ENCODE measurements around the gene CSRNP3. TPM values are rescaled to one million over a fixed set of nuclear protein-coding genes. Genes with fewer than 3 reads are reported as not detected.

The CSRNP3 gene
- total and polyA plus RNA-seq, 2 donors (not counting 3 experiments of a cell fraction or from before 2014, with no cell fraction given) = not detected

GRCh38 chr2:165601065-165601830 is 131.8 kb downstream of the CSRNP3 start:
- Histone ChIP-seq H3K9ac (replicated peaks; ENCODE audit: extremely low read depth, insufficient read depth, low read length) (no peak overlapping the region), H3K36me3 (ENCODE audit: control insufficient read depth in 2 of 2, extremely low read depth in 1 of 2, insufficient read depth in 2 of 2, low read length in 2 of 2) (no peaks in the 10 kb centered on the region), H3K9me3 (replicated peaks; ENCODE audit: control insufficient read depth, insufficient read depth, low read length) (no peaks in the 10 kb centered on the region), H3K4me1 (ENCODE audit: control insufficient read depth, extremely low read depth, insufficient read depth, low read length) (no peaks in the 10 kb centered on the region), H3K27ac (ENCODE audit: insufficient read depth, low read depth, low read length) (no peak overlapping the region), H3K4me2 (ENCODE audit: insufficient read depth, low read length) (no peak overlapping the region), H2AFZ (ENCODE audit: low read depth, low read length) (no peak overlapping the region), H4K20me1 (replicated peaks; ENCODE audit: control insufficient read depth, extremely low read depth, insufficient read depth, low read length) (no peaks in the 10 kb centered on the region), H3K4me3 (replicated peaks in 1 of 3; ENCODE audit: insufficient read depth in 1 of 3, low read depth in 1 of 3, low read length in 3 of 3) (no peak overlapping the region), H3K79me2 (ENCODE audit: control insufficient read depth, insufficient read depth, low read length) (no peaks in the 10 kb centered on the region), H3K9me1 (replicated peaks; ENCODE audit: control insufficient read depth, extremely low read depth, insufficient read depth, low read length) (no peaks in the 10 kb centered on the region), H3K27me3 (ENCODE audit: control insufficient read depth in 2 of 2, insufficient read depth in 2 of 2, low read length in 2 of 2) (peaks cover 0 to 2% of the 10 kb centered on the region in 2 experiments)
- intact Hi-C loops (cut with micrococcal nuclease) = no loop called here
- no TSS peak for BruUV-seq (replicated peaks)
- TF ChIP-seq JUN (IDR thresholded peaks at IDR 0.05; ENCODE audit: borderline replicate concordance, insufficient read depth, insufficient read length, low read depth) (no peak), GATA2 (IDR thresholded peaks at IDR 0.05; ENCODE audit: insufficient read depth, insufficient read length, low read depth, low read length) (no peak), POLR2A (IDR thresholded peaks at IDR 0.05; ENCODE audit: low read depth, low read length) (no peak), MAX (IDR thresholded peaks at IDR 0.05; ENCODE audit: insufficient read depth, insufficient read length) (no peak), CTCF (IDR thresholded peaks at IDR 0.05; ENCODE audit: extremely low read depth in 1 of 2, insufficient read depth in 1 of 2, low read depth in 1 of 2, low read length in 2 of 2) (no peak)
- DNase-seq (ENCODE audit: low read depth, low spot score) (no peak), FAIRE-seq (no peak)
- ChIA-PET POLR2A (no interaction called here), CTCF (no interaction called here)
- dilution Hi-C loops (cut with MboI; ENCODE audit: extremely low pct_ligation_motif_present, low sequenced_read_pairs) = no loop called here
